Tibial nerve (tissue), 4 donors: Measurements from ENCODE around the gene SEC23B. TPM values are rescaled to one million over a fixed set of nuclear protein-coding genes. Genes with fewer than 3 reads are reported as not detected.

Experiments
- DNase-seq, 2 donors: peaks; one replicate each; pipeline ENCODE4 v3.0.0-alpha.2; 2019; ENCODE audit warnings: low spot score in 2 of 2
- H3K27ac ChIP-seq, 4 donors: fragments of 200-600 bp; sonication (generic) in 3 of 4; one replicate each; pipeline ENCODE4 v1.5.1; 2017 to 2019; ENCODE audit warnings: mild to moderate bottlenecking in 1 of 4
- H3K27me3 ChIP-seq, 2 donors: fragments of 200-600 bp; sonication (generic) in 1 of 2; one replicate each; pipeline versions ENCODE4 v1.5.1 to v1.6.0; 2017 to 2019
- H3K36me3 ChIP-seq, 3 donors: fragments of 200-600 bp; sonication (generic); one replicate each; pipeline ENCODE4 v1.5.1; 2018 to 2019
- H3K4me1 ChIP-seq, 4 donors: fragments of 200-600 bp; sonication (generic) in 3 of 4; one replicate each; pipeline ENCODE4 v1.5.1; 2017 to 2019
- H3K4me3 ChIP-seq, 4 donors: fragments of 200-600 bp; sonication (generic) in 3 of 4; one replicate each; pipeline ENCODE4 v1.5.1; 2017 to 2019; ENCODE audit warnings: mild to moderate bottlenecking in 1 of 4, moderate library complexity in 1 of 4
- H3K9me3 ChIP-seq, 4 donors: fragments of 200-600 bp; sonication (generic) in 3 of 4; one replicate each; pipeline ENCODE4 v1.5.1; 2017 to 2019
- EP300 ChIP-seq, 2 donors: sonication (generic); formaldehyde crosslinking; IDR thresholded peaks; one replicate each; pipeline ENCODE4 v1.6.1; 2017; ENCODE audit warnings: antibody characterized with exemption in 2 of 2, mild to moderate bottlenecking in 1 of 2
- POLR2A ChIP-seq, 2 donors: fragments of 450-650 bp; IDR thresholded peaks; one replicate each; pipeline ENCODE4 v1.6.1; 2017; ENCODE audit warnings: antibody characterized with exemption in 2 of 2, mild to moderate bottlenecking in 2 of 2, moderate library complexity in 2 of 2
- WGBS, 2 donors: methylation state at CpG; one replicate each; pipeline ENCODE4 v1.1.5; 2018; 5-methylcytosine and 5-hydroxymethylcytosine counted together
- total RNA-seq, 4 donors: library from RNA; depleted of rRNA; stranded (reverse); fragments of >200 nt; gene quantifications; one replicate each; pipeline ENCODE4 v1.1.0, GENCODE V29; 2016
- TF ChIP-seq, protein P1 (sequence below), 5 experiments: fragments of 200-600 bp in 3 of 5; fragments of 450-650 bp in 2 of 5; sonication (generic) in 3 of 5; IDR thresholded peaks; one replicate each; pipeline ENCODE4 v1.5.1; 2016 to 2019; ENCODE audit warnings: antibody characterized with exemption in 5 of 5, mild to moderate bottlenecking in 3 of 5, moderate library complexity in 2 of 5

Gene SEC23B
- total RNA-seq, 4 donors from 2014 or later, result 21.4 to 48.1 (median 30.5) TPM

DNA sequence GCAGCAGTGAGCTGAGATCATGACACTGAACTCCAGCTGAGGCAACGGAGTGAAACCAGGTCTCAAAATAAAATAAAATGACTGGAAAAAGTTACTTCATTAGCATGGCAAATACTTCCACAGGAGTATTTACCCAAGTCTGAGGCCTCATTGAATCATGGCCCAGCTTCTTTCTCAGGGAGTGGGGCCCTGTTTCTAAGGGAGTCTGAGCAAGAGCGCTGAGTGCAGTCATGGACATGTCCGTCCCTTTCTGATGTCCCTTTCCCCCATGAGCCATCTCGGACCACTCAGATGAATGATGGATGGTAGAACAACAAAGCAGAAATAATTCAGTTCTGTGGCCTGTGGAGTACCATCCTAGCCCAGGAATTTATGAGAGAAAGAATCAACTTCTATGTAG, 72.3 kb downstream of the SEC23B start:
- H3K36me3 ChIP-seq, result no peaks in the 10 kb centered on the region
- no peaks in the 10 kb centered on the region for H3K27me3 ChIP-seq
- no peak overlapping the region for H3K27ac ChIP-seq
- TF ChIP-seq, protein P1, sequence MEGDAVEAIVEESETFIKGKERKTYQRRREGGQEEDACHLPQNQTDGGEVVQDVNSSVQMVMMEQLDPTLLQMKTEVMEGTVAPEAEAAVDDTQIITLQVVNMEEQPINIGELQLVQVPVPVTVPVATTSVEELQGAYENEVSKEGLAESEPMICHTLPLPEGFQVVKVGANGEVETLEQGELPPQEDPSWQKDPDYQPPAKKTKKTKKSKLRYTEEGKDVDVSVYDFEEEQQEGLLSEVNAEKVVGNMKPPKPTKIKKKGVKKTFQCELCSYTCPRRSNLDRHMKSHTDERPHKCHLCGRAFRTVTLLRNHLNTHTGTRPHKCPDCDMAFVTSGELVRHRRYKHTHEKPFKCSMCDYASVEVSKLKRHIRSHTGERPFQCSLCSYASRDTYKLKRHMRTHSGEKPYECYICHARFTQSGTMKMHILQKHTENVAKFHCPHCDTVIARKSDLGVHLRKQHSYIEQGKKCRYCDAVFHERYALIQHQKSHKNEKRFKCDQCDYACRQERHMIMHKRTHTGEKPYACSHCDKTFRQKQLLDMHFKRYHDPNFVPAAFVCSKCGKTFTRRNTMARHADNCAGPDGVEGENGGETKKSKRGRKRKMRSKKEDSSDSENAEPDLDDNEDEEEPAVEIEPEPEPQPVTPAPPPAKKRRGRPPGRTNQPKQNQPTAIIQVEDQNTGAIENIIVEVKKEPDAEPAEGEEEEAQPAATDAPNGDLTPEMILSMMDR (IDR thresholded peaks at IDR 0.05), result no peak
- TF ChIP-seq EP300 (IDR thresholded peaks at IDR 0.05) (no peak), POLR2A (IDR thresholded peaks at IDR 0.05) (no peak)
- DNase-seq, result no peak
- H3K4me3 ChIP-seq, result no peak overlapping the region
- no peaks in the 10 kb centered on the region for H3K9me3 ChIP-seq
- no peaks in the 10 kb centered on the region for H3K4me1 ChIP-seq
- 88 to 92% methylated on average over 4 of the region's 4 CpGs for WGBS, 2 donors

DNA sequence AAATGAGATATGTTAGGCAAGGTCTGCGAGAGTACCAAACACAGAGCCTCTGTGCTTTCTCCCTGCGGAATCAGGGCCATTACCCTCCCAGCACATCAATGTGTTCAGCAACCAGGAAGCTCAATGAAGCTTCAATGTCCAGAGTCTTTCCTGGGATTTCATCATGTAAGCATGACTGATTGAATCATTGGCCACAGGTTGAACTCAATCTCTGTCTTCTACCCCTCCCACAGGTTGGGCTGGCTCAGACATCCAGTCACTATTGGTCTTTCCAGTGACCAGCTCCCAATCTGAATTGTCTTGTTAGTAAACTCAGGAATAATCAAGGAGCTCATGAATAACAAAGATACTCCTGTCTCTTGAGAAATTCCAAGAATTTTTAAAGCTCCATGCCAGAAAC, 77.4 kb downstream of the SEC23B start:
- H3K27me3 ChIP-seq, result no peaks in the 10 kb centered on the region
- no peaks in the 10 kb centered on the region for H3K9me3 ChIP-seq

DNA sequence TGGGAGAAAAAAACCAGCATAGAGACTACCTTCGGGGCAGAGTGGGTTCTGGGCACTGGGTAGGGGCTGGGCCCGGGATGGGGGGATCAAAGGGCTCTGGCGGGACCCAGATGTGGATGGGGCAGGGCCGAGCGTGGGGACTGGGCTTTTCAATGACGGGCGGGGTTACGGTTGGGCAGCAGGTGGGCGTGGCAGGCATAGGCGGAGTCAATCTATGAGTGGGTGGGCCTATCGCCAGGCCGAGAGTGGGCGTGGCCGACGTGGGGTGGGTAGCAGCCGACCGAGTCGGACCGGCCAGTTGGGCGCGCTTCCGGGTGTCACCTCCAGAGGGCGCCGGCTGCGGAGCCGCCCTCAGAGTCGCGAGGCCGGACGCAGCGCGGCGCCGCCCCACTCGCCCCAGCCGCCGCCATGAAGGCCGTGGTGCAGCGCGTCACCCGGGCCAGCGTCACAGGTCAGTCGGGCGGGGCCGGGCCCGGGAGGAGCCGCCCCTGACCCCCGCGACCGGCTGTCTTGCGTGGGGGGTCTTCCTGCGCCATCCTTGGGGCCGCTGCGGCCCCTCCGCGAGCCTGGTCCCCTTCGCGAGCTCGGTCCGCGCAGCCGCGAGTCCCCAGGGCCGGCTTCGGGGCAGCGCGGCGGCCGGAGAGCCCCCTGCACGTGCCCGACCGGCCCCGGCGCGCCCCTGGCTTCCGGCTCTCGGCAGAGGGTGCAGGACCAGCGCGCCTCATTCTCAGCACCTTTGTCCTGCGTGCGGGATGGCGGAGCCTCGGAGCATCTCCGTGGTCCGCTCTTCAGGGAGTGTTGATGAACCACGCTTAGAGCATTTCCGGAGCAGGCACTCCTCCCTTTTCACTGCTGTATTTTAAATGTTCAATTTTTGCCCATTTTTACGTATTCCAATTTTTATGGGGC, 80.2 kb downstream of the SEC23B start, which contains the start of gene DTD1:
DTD1 (plus strand) TSS at position 390 of the 909 bp plus-strand sequence; CDS start at position 409, 19 bp downstream.
- Histone ChIP-seq H3K4me3 (peak within 1 kb of the TSS; percentile 73 to 100 (median 84)), H3K27ac (peak within 1 kb of the TSS; percentile 63 to 93 (median 84)), H3K4me1 (peaks cover 0 to 20% (median 9%) of the 10 kb centered on the region in 4 donors), H3K36me3 (no peaks in the 10 kb centered on the region), H3K9me3 (no peaks in the 10 kb centered on the region), H3K27me3 (no peaks in the 10 kb centered on the region)
- 0 to 1% methylated on average over 36 to 70 of the region's 88 CpGs for WGBS, 2 donors
- peak; percentile 87 to 96 for DNase-seq
- no peak for TF ChIP-seq EP300 (IDR thresholded peaks at IDR 0.05)
- TF ChIP-seq POLR2A (IDR thresholded peaks at IDR 0.05), result peak; percentile 30 to 48
- TF ChIP-seq, protein P1 (IDR thresholded peaks at IDR 0.05), result peak; percentile 60 to 88 (median 86)

More for the DNA sequence above, 77.4 kb downstream of the SEC23B start:
- no peak overlapping the region for H3K27ac ChIP-seq
- 60 to 89% methylated on average over 2 of the region's 2 CpGs for WGBS, 2 donors
- TF ChIP-seq EP300 (IDR thresholded peaks at IDR 0.05) (no peak), POLR2A (IDR thresholded peaks at IDR 0.05) (no peak)
- TF ChIP-seq, protein P1 (IDR thresholded peaks at IDR 0.05), result no peak
- H3K36me3 ChIP-seq, result no peaks in the 10 kb centered on the region
- no peak for DNase-seq
- H3K4me3 ChIP-seq, result no peak overlapping the region
- peaks cover 0 to 20% (median 9%) of the 10 kb centered on the region in 4 donors for H3K4me1 ChIP-seq

DNA sequence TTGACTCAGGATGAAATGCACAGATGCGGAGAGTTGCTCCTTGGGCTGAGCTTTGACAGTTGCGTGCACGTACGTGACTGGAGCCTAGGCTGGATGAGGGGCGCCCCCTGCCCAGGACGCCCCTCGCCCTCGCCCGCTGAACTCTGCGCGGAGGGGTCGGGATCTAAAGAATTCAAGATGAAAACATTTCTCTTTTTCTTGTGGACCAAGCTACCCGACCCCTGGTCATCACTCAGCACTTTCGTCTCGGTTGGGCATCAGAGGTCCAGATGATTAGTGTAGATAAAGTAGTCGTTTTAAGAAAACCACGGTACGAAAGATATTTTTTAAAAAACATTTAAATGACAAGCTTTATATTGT, 80.8 kb downstream of the SEC23B start:
- no peaks in the 10 kb centered on the region for H3K27me3 ChIP-seq
- no peak for DNase-seq
- no peaks in the 10 kb centered on the region for H3K36me3 ChIP-seq
- H3K9me3 ChIP-seq, result no peaks in the 10 kb centered on the region
- TF ChIP-seq POLR2A (IDR thresholded peaks at IDR 0.05), result no peak
- no peak for TF ChIP-seq EP300 (IDR thresholded peaks at IDR 0.05)
- TF ChIP-seq, protein P1 (IDR thresholded peaks at IDR 0.05), result no peak
- WGBS, 2 donors, result 2 to 6% methylated on average over 18 of the region's 18 CpGs
- peak overlapping the region; percentile 73 to 100 (median 84) for H3K4me3 ChIP-seq
- peaks cover 0 to 20% (median 9%) of the 10 kb centered on the region in 4 donors for H3K4me1 ChIP-seq
- peak overlapping the region; percentile 63 to 93 (median 84) for H3K27ac ChIP-seq
